Neural cell (in vitro differentiated cells): ENCODE results near the gene CCNJ. TPM values are rescaled to one million over a fixed set of nuclear protein-coding genes. Genes with fewer than 3 reads are reported as not detected.
"Not testable (repeated sequence)": the region's sequence is repeated elsewhere in the genome, so short reads cannot be mapped to it uniquely, and the experiment has no call there.

ENCODE experiments used
- H2AFZ ChIP-seq: fragments of 200-600, 300-800 bp; sonication (generic), shearing (Covaris generic); 2 replicates; pipeline ENCODE4 v1.6.0; 2014; ENCODE audit warnings: low read depth, mild to moderate bottlenecking, antibody characterized with exemption, low read length, moderate library complexity
- H3F3A ChIP-seq: fragments of 200-600 bp; shearing (Covaris generic); 2 replicates; pipeline ENCODE4 v1.6.1; 2016; ENCODE audit warnings: mild to moderate bottlenecking, moderate library complexity, mixed read lengths, antibody characterized with exemption, low read length; ENCODE audit not compliant: insufficient read depth, poor library complexity, severe bottlenecking
- H3K27ac ChIP-seq: fragments of 200-600, 300-800 bp; sonication (generic), shearing (Covaris generic); 2 replicates; pipeline ENCODE4 v1.5.1; 2014; ENCODE audit warnings: mild to moderate bottlenecking, low read length, moderate library complexity
- H3K27me3 ChIP-seq: fragments of 300-800, 200-600 bp; sonication (generic), shearing (Covaris generic); 2 replicates; pipeline ENCODE4 v1.6.0; 2014; ENCODE audit warnings: mild to moderate bottlenecking, low read depth, low read length, moderate library complexity; ENCODE audit not compliant: insufficient read depth
- H3K36me3 ChIP-seq: fragments of 300-800, 200-600 bp; sonication (generic), shearing (Covaris generic); 2 replicates; pipeline ENCODE4 v1.5.1; 2014; ENCODE audit warnings: mild to moderate bottlenecking, antibody characterized with exemption, low read length, moderate library complexity; ENCODE audit not compliant: insufficient read depth
- H3K4me2 ChIP-seq: fragments of 300-800, 200-600 bp; sonication (generic), shearing (Covaris generic); 2 replicates; pipeline ENCODE4 v1.6.0; 2014; ENCODE audit warnings: mild to moderate bottlenecking, low read length
- H3K4me3 ChIP-seq: fragments of 300-800, 200-600 bp; sonication (generic), shearing (Covaris generic); 2 replicates; pipeline ENCODE4 v1.5.1; 2014; ENCODE audit warnings: mild to moderate bottlenecking, low read length, moderate library complexity
- H3K79me2 ChIP-seq: fragments of 200-600 bp; shearing (Covaris generic); replicated peaks from 2 replicates; pipeline ENCODE4 v1.6.0; 2014; ENCODE audit warnings: mild to moderate bottlenecking, low read length, moderate library complexity; ENCODE audit not compliant: insufficient read depth
- H3K9ac ChIP-seq: fragments of 300-800, 200-600 bp; sonication (generic), shearing (Covaris generic); 2 replicates; pipeline ENCODE4 v1.6.1; 2016; ENCODE audit warnings: mild to moderate bottlenecking, low read length, mixed read lengths
- H3K9me2 ChIP-seq: fragments of 200-600 bp; shearing (Covaris generic); 2 replicates; pipeline ENCODE4 v1.6.1; 2016; ENCODE audit warnings: mild to moderate bottlenecking, low read length, mixed read lengths; ENCODE audit not compliant: insufficient read depth
- H3K9me3 ChIP-seq: fragments of 200-600, 300-800 bp; sonication (generic), shearing (Covaris generic); 2 replicates; pipeline ENCODE4 v1.6.1; 2016; ENCODE audit warnings: mild to moderate bottlenecking, mixed run types, low read length, moderate library complexity, mixed read lengths
- H4K20me1 ChIP-seq: fragments of 200-600 bp; shearing (Covaris generic); 2 replicates; pipeline ENCODE4 v1.6.1; 2016; ENCODE audit warnings: mild to moderate bottlenecking, mixed run types; ENCODE audit not compliant: insufficient read depth
- EP300 ChIP-seq: fragments of 450-650 bp; conservative IDR thresholded peaks from 2 replicates; pipeline ENCODE4 v1.6.1; 2014; ENCODE audit warnings: antibody characterized with exemption, mild to moderate bottlenecking, moderate library complexity; ENCODE audit not compliant: poor library complexity, severe bottlenecking
- EZH2 ChIP-seq: fragments of 200-600, 300-800 bp; shearing (Covaris generic), sonication (generic); IDR thresholded peaks from 2 replicates; pipeline ENCODE4 v1.6.1; 2014; ENCODE audit warnings: antibody characterized with exemption, low read length, borderline replicate concordance, mild to moderate bottlenecking; ENCODE audit not compliant: insufficient read depth, poor library complexity, severe bottlenecking
- MXI1 ChIP-seq: fragments of 450-650 bp; conservative IDR thresholded peaks from 2 replicates; pipeline ENCODE4 v1.6.1; 2014; ENCODE audit warnings: antibody characterized with exemption, mild to moderate bottlenecking; ENCODE audit not compliant: poor library complexity, severe bottlenecking
- POLR2AphosphoS5 ChIP-seq: IDR thresholded peaks from 2 replicates; pipeline ENCODE4 v1.6.1; 2012
- RAD21 ChIP-seq: fragments of 450-650 bp; conservative IDR thresholded peaks from 2 replicates; pipeline ENCODE4 v1.6.1; 2014; ENCODE audit warnings: antibody characterized with exemption, mild to moderate bottlenecking, moderate library complexity
- SMC3 ChIP-seq: fragments of 450-650 bp; conservative IDR thresholded peaks from 2 replicates; pipeline ENCODE4 v1.6.1; 2014; ENCODE audit warnings: antibody characterized with exemption, mild to moderate bottlenecking, moderate library complexity; ENCODE audit not compliant: poor library complexity
- TAF1 ChIP-seq: IDR thresholded peaks from 2 replicates; pipeline ENCODE4 v1.6.1; 2012; ENCODE audit warnings: low read depth
- polyA minus RNA-seq: library from RNA; depleted of rRNA, polyadenylated mRNA; stranded (reverse); fragments of >200 nt; gene quantifications from 2 replicates; pipeline ENCODE4 v1.2.3, GENCODE V29; 2014
- polyA plus RNA-seq: library from polyadenylated mRNA; depleted of rRNA; stranded (reverse); fragments of >200 nt; gene quantifications from 2 replicates; pipeline ENCODE4 v1.2.3, GENCODE V29; 2014
- TF ChIP-seq, protein P1 (sequence below): fragments of 450-650 bp; IDR thresholded peaks from 2 replicates; pipeline ENCODE4 v1.5.1; 2014; ENCODE audit warnings: antibody characterized with exemption, mild to moderate bottlenecking, moderate library complexity; ENCODE audit not compliant: poor library complexity, severe bottlenecking
- TF ChIP-seq, protein P2 (sequence below): IDR thresholded peaks from 2 replicates; pipeline ENCODE4 v1.6.1; 2012; ENCODE audit warnings: borderline replicate concordance

The CCNJ gene
- 38.0 and 41.0 TPM in 2 replicates for polyA plus RNA-seq
- 63.8 and 64.3 TPM in 2 replicates for polyA minus RNA-seq

DNA sequence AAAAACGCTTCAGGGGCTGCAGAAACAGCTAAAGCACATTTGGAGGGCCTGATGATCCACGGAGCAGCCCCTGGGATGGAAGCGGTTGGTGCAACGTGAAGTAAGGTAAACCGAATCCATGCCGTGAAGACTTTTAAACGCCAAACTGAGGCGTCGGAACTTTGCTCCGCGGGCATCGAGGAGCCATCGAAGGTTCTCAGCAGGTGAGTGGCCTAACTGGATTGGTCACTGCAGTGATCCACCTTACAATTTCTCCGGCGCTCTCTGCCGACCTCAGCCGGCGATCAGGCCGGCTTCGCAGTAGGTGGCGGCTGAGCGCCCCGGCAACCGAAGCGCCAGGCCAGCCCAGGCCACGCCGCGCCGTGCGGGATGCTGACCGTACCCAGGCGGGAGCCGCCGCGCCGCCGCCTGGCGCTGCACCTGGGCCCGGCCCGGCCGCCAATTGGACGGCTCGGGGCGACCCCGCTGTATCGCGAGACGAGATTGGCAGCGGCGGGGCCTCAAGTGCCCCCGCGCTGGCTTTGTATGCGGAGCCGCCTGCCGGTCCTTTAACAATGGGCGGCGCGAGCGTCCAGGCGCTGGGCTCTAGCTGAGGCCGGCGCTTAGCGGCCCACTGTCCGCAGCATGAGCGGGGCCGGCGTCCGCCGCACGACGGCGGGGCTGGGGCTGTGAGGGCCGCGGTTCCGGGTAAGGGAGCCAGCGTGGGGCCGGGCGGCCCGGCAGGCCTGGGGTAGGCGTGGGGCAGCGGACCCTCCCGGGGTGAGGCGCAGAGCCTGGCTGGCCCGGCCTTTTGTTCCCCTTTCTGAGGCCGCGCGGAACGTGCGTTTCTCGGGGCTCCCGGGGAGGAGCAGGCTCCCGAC lies at the start of gene CCNJ:
TSS of gene CCNJ (plus strand) at position 551 of the 860 bp plus-strand sequence. CDS start 811 bp downstream, outside the sequence.
- TF ChIP-seq, protein P1, sequence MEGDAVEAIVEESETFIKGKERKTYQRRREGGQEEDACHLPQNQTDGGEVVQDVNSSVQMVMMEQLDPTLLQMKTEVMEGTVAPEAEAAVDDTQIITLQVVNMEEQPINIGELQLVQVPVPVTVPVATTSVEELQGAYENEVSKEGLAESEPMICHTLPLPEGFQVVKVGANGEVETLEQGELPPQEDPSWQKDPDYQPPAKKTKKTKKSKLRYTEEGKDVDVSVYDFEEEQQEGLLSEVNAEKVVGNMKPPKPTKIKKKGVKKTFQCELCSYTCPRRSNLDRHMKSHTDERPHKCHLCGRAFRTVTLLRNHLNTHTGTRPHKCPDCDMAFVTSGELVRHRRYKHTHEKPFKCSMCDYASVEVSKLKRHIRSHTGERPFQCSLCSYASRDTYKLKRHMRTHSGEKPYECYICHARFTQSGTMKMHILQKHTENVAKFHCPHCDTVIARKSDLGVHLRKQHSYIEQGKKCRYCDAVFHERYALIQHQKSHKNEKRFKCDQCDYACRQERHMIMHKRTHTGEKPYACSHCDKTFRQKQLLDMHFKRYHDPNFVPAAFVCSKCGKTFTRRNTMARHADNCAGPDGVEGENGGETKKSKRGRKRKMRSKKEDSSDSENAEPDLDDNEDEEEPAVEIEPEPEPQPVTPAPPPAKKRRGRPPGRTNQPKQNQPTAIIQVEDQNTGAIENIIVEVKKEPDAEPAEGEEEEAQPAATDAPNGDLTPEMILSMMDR, result peak; percentile 48
- TF ChIP-seq, protein P2, sequence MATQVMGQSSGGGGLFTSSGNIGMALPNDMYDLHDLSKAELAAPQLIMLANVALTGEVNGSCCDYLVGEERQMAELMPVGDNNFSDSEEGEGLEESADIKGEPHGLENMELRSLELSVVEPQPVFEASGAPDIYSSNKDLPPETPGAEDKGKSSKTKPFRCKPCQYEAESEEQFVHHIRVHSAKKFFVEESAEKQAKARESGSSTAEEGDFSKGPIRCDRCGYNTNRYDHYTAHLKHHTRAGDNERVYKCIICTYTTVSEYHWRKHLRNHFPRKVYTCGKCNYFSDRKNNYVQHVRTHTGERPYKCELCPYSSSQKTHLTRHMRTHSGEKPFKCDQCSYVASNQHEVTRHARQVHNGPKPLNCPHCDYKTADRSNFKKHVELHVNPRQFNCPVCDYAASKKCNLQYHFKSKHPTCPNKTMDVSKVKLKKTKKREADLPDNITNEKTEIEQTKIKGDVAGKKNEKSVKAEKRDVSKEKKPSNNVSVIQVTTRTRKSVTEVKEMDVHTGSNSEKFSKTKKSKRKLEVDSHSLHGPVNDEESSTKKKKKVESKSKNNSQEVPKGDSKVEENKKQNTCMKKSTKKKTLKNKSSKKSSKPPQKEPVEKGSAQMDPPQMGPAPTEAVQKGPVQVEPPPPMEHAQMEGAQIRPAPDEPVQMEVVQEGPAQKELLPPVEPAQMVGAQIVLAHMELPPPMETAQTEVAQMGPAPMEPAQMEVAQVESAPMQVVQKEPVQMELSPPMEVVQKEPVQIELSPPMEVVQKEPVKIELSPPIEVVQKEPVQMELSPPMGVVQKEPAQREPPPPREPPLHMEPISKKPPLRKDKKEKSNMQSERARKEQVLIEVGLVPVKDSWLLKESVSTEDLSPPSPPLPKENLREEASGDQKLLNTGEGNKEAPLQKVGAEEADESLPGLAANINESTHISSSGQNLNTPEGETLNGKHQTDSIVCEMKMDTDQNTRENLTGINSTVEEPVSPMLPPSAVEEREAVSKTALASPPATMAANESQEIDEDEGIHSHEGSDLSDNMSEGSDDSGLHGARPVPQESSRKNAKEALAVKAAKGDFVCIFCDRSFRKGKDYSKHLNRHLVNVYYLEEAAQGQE, result peak; percentile 5
- TF ChIP-seq EZH2 (no peak), EP300 (peak; percentile 41), MXI1 (peak; percentile 79), POLR2AphosphoS5 (peak; percentile 93), SMC3 (peak; percentile 25), RAD21 (peak; percentile 13), TAF1 (peak; percentile 46)
- Histone ChIP-seq H3K4me3 (peak within 1 kb of the TSS; percentile 94), H4K20me1 (no peaks in the 10 kb centered on the region), H3K9me2 (no peaks in the 10 kb centered on the region), H3K9ac (peak within 1 kb of the TSS; percentile 96), H3F3A (peaks cover 4% of the 10 kb centered on the region), H3K36me3 (no peaks in the 10 kb centered on the region), H3K4me2 (peak within 1 kb of the TSS; percentile 81), H3K27me3 (no peaks in the 10 kb centered on the region), H3K27ac (peak within 1 kb of the TSS; percentile 84), H3K9me3 (no peaks in the 10 kb centered on the region), H3K79me2 (peaks cover 61% of the 10 kb centered on the region), H2AFZ (peak within 1 kb of the TSS; percentile 96)

DNA sequence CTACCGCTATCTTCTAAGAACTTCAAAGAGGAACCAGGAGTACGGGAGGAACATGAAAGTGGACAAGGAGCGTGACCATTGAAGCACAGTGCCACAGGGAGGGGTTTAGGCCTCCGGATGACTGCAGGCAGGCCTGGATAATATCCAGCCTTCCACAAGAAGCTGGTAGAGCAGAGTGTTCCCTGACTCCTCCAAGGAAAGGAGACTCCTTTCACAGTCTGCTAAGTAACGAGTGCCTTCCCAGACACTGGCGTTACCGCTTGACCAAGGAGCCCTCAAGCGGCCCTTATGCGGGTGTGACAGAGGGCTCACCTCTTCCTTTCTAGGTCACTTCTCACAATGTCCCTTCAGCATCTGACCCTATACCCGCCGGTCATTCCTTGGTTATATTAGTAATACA lies 49.0 kb upstream of the CCNJ start:
- H3K9me2 ChIP-seq, H2AFZ ChIP-seq, H3F3A ChIP-seq, H3K9me3 ChIP-seq, H3K79me2 ChIP-seq, H3K9ac ChIP-seq, H3K27ac ChIP-seq, H4K20me1 ChIP-seq, H3K4me2 ChIP-seq, H3K36me3 ChIP-seq, H3K4me3 ChIP-seq, H3K27me3 ChIP-seq: not testable (repeated sequence)
